ENCODE results near the gene MAPK8IP2. TPM values are rescaled to one million over a fixed set of nuclear protein-coding genes. Genes with fewer than 3 reads are reported as not detected.

The MAPK8IP2 gene
- total RNA-seq, 4 donors from 2014 or later, result 1.3 to 2.9 (median 1.7) TPM

GRCh38 chr22:50581950-50582492 lies 18.6 kb upstream of the MAPK8IP2 start:
- peak overlapping the region; percentile 65 to 75 (median 70) for H3K4me3 ChIP-seq
- TF ChIP-seq POLR2A (IDR thresholded peaks at IDR 0.05) (no peak), CTCF (IDR thresholded peaks at IDR 0.05) (no peak)
- 25% methylated on average over 4 of the region's 39 CpGs; no CpG with 5 or more reads in 1 of the 2 donors for WGBS, 2 donors
- peak overlapping the region; percentile 94 to 99 (median 95) for H3K27ac ChIP-seq
- peaks cover 0 to 29% (median 6%) of the 10 kb centered on the region in 3 donors for H3K36me3 ChIP-seq
- H3K4me1 ChIP-seq, result peaks cover 20 to 41% (median 27%) of the 10 kb centered on the region in 3 donors
- no peak for DNase-seq
- H3K27me3 ChIP-seq, result no peaks in the 10 kb centered on the region
- no peaks in the 10 kb centered on the region for H3K9me3 ChIP-seq
- intact Hi-C loops (cut with DNase I), result no loop called here

GRCh38 chr22:50582493-50583293 lies 17.9 kb upstream of the MAPK8IP2 start, which contains the start of gene CHKB:
Gene CHKB (minus strand): TSS chr22:50582849. CDS start chr22:50582781, 68 bp downstream.
- Histone ChIP-seq H3K4me1 (peaks cover 20 to 41% (median 27%) of the 10 kb centered on the region in 3 donors), H3K9me3 (no peaks in the 10 kb centered on the region), H3K27ac (peak within 1 kb of the TSS; percentile 94 to 99 (median 95)), H3K4me3 (peak within 1 kb of the TSS; percentile 65 to 75 (median 70)), H3K27me3 (no peaks in the 10 kb centered on the region), H3K36me3 (peaks cover 0 to 29% (median 6%) of the 10 kb centered on the region in 3 donors)
- intact Hi-C loops (cut with DNase I), result no loop called here
- peak; percentile 89 for DNase-seq
- TF ChIP-seq CTCF (IDR thresholded peaks at IDR 0.05) (peak in 2 of 6 experiments; percentile 3 to 14), POLR2A (IDR thresholded peaks at IDR 0.05) (peak in 3 of 4 donors; percentile 88 to 97 (median 93))
- WGBS, 2 donors, result no CpG with 5 or more reads among the region's 96 CpGs

- TF ChIP-seq CTCF (IDR thresholded peaks at IDR 0.05) (peak in 1 of 6 experiments; percentile 1), POLR2A (IDR thresholded peaks at IDR 0.05) (no peak)
- H3K4me1 ChIP-seq, result peaks cover 17 to 36% (median 22%) of the 10 kb centered on the region in 3 donors
- H3K27ac ChIP-seq, result peak overlapping the region; percentile 72 to 99 (median 94)
- DNase-seq, result no peak
- WGBS, 2 donors, result 9 to 10% methylated on average over 16 to 19 of the region's 37 CpGs
- intact Hi-C loops (cut with DNase I), result no loop called here
- H3K36me3 ChIP-seq, result peaks cover 0 to 29% (median 6%) of the 10 kb centered on the region in 3 donors
- peak overlapping the region; percentile 65 to 75 (median 70) for H3K4me3 ChIP-seq
- no peaks in the 10 kb centered on the region for H3K9me3 ChIP-seq
- H3K27me3 ChIP-seq, result no peaks in the 10 kb centered on the region
Observed at GRCh38 chr22:50583294-50583861, 17.2 kb upstream of the MAPK8IP2 start.

- no peak for DNase-seq
- intact Hi-C loops (cut with DNase I), result no loop called here
Observed at GRCh38 chr22:50584106-50585096, 16.2 kb upstream of the MAPK8IP2 start.

More at GRCh38 chr22:50584106-50585096, 16.2 kb upstream of the MAPK8IP2 start:
- no peaks in the 10 kb centered on the region for H3K9me3 ChIP-seq
- peaks cover 0 to 20% (median 6%) of the 10 kb centered on the region in 3 donors for H3K36me3 ChIP-seq
- H3K4me1 ChIP-seq, result peaks cover 17 to 26% (median 19%) of the 10 kb centered on the region in 3 donors
- TF ChIP-seq CTCF (IDR thresholded peaks at IDR 0.05) (no peak), POLR2A (IDR thresholded peaks at IDR 0.05) (no peak)
- H3K27me3 ChIP-seq, result no peaks in the 10 kb centered on the region
- H3K4me3 ChIP-seq, result no peak overlapping the region
- WGBS, 2 donors, result 91 to 94% methylated on average over 19 to 21 of the region's 23 CpGs
- H3K27ac ChIP-seq, result no peak overlapping the region

Data from esophagus squamous epithelium (tissue), 5 donors.